ENCODE results near the gene CFAP46.

The CFAP46 gene

DNA sequence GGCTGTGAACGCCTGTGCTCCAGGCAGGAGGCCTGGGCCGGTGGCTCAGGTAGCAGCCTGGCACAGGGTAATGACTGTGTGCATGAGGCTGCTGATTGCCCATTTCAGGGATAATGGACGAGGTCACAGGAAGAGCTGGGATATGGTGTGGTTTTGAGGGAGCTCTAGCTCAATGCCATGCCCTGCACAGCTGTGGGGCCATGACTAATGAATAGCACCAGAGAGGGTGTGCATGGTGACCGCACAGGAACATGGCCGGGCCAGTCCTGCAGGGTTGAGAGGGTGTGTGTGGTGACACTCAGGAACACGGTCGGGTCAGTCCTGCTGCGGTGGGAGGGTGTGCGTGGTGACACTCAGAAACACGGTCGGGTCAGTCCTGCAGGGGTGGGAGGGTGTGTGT is 178.3 kb downstream of the CFAP46 start:
- DNase-seq: no peak

DNA sequence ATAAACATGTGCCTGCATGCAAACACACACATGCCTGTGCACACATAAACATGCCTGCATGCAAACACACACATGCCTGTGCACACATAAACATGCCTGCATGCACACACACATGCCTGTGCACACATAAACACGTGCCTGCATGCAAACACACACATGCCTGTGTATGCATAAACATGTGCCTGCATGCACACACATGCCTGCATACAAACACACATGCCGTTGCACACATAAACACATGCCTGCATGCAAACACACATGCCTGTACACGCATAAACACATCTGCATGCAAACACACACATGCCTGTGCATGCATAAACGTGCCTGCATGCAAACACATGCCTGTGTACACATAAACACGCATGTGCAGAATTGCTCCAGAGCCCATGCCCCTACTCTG is 178.8 kb downstream of the CFAP46 start:
- DNase-seq: no peak

DNA sequence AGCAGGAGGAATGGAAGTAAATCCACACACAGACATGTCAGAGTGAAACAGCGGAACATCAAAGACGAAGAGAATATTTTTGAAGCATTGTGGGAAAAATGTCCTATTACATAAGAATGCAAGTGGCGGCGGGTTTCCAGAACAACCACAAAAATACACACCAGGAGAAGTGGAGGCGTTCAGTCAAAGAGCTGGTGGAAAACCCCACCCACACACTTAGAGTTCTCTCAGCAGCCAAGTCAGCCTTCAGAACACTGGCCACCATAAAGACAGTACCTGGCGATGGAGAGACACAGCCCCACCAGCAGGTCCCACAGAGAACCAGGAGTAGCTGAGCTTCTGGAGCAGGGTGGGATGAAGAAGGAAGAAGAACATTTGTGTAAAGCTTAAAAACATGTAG is 180.1 kb downstream of the CFAP46 start:
- DNase-seq: no peak

DNA sequence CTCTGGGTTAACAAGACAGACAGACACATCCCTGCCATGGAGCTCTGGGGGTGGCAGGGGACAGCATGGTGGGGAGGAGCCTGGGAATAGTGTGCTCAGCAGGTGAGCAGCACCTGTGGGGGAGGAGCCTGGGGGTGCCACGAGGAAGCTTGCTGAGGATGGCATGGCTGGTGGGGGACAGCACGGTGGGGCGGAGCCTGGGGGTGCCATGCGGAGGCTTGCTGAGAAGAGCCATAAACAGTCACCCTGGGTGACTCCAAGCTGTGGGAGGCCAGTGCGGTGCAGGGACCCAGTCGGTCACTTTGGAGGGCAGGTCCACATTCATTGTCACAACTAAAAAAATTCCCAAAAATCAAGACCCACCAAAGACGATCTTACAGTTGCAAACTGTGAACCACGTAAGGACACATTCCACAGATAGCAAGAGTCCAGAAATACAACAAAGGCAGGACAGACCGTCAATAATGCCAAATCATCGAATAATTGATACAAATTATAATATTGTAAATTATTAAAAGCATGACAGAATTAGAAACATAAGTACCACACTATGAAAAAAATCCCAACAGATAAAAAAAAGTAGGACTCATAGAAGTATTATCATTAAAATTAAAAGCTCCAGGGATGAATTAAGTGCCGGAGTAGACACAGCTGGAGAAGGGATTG is 180.8 kb downstream of the CFAP46 start:
- no peak for DNase-seq

DNA sequence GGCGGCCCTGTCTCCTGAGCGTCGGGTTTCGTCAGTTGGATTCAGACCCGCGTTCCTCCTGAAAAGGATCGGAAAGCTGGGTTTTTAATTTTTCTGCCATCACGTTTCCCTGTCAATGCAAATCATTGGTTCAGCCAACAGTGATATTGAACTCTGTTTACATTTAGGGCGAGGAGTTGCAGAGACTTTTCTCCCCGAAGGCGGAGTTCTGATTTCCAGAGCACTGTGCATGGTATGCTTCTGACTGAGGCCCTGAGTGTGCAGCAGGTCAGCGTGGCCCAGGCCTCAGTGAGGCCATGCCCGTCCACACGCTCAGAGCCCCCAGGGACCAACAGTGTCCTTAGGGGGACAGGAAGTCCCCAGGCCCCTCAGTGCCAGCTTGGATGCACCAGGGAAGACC is 183.5 kb downstream of the CFAP46 start:
- DNase-seq: no peak

All from effector CD8-positive, alpha-beta T cell (primary cell).